Heart left ventricle (tissue), 13 donors: Measurements from ENCODE around the gene FAM187B.

ENCODE experiments used
- CTCF ChIP-seq, 12 donors: fragments of 200-600 bp; sonication (generic) in 4 of 12; IDR thresholded peaks; one replicate each; pipeline versions ENCODE4 v1.5.0 to v1.8.0; 2018 to 2022; ENCODE audit warnings: antibody characterized with exemption in 12 of 12, mild to moderate bottlenecking in 5 of 12
- POLR2A ChIP-seq, 2 donors: fragments of 450-650 bp; IDR thresholded peaks; one replicate each; pipeline ENCODE4 v1.6.1; 2017; ENCODE audit warnings: antibody characterized with exemption in 2 of 2, mild to moderate bottlenecking in 2 of 2, moderate library complexity in 2 of 2
- donor health status: ischemic (EF 13 %, LVEDD 7.1; RV severe dilation, severe dysfunction).
- donor health status: DM: no; HTN: yes; CAD: no.
- donor health status: DM: no; HTN: no; CAD: no.
- donor health status: ischemic (EF 25% LVEDD 6.9; RV normal size, moderate dysfunction).
- donor health status: ischemic (EF 25% LVEDD 5.7; RV mildly dilated, moderate dysfunction).
- donor health status: ischemic (EF 35%, LVEDD 5.7; RV mildly dilated, moderate dysfunction).
- donor health status: nonischemic (EF 11% LVEDD 7.7; RV severe dilation, severe dysfunction).
- donor health status: DM: yes; HTN: yes; CAD: no.
- donor health status: PGD.
- donor health status: ischemic (EF 29% LVEDD 5.4; RV normal size, mild dysfunction).
- donor health status: nonischemic (EF 23%, LVEDD 6.1; RV moderate dilation, normal function).

GRCh38 chr19:35224681-35225571 lies 3.6 kb downstream of the FAM187B start:
- TF ChIP-seq CTCF (IDR thresholded peaks at IDR 0.05) (no peak), POLR2A (IDR thresholded peaks at IDR 0.05) (no peak)
